OCI-LY1 (cell line): Measurements from ENCODE around the gene SSH2.

Experiments used
- CTCF ChIP-seq: fragments of 200-600 bp; sonication (generic), shearing (Covaris generic); IDR thresholded peaks from 2 replicates; pipeline ENCODE4 v1.5.1; 2017; ENCODE audit warnings: mild to moderate bottlenecking, antibody characterized with exemption, low read length, moderate library complexity, mixed read lengths
- EZH2 ChIP-seq: fragments of 200-600 bp; sonication (generic), shearing (Covaris generic); IDR thresholded peaks from 2 replicates; pipeline ENCODE4 v1.8.0; 2017; ENCODE audit warnings: borderline replicate concordance, mixed run types, mild to moderate bottlenecking, antibody characterized with exemption, low read length, moderate library complexity, mixed read lengths

GRCh38 chr17:29603109-29603674, 326.8 kb downstream of the SSH2 start:
- TF ChIP-seq CTCF (no peak), EZH2 (no peak)
